Endothelial cell of umbilical vein (primary cell): ENCODE data around the gene GPR161. TPM values are rescaled to one million over a fixed set of nuclear protein-coding genes. Genes with fewer than 3 reads are reported as not detected.

Source experiments
- BruUV-seq: library from RNA; stranded (reverse); fragments of 400-500 nt; replicated peaks from 2 replicates; lab custom pipeline; 2021; lab: Mats Ljungman, UMichigan
- CTCF ChIA-PET: fragments of 300-600, 350-600 bp; sonication (Branson Sonifier 250); formaldehyde crosslinking; loops from one replicate; lab custom pipeline; 2021; ENCODE audit warnings: antibody characterized with exemption, inconsistent platforms; lab: Charles Lee
- POLR2A ChIA-PET: fragments of 300-600, 350-600 bp; sonication (Branson Sonifier 250); formaldehyde crosslinking; loops from one replicate; lab custom pipeline; 2021; ENCODE audit warnings: antibody characterized with exemption, inconsistent platforms; lab: Charles Lee
- DNase-seq: peaks from one replicate; pipeline ENCODE4 v3.0.0-alpha.2; 2011; ENCODE audit warnings: low read depth, low spot score
- FAIRE-seq: peaks from 2 replicates; lab custom pipeline; 2011; peaks lifted over from hg19 to GRCh38; lab: Jason Lieb, UNC
- H2AFZ ChIP-seq: 2 replicates; pipeline ENCODE4 v1.6.0; 2012; ENCODE audit warnings: low read depth, low read length, control low read depth, inconsistent platforms
- H3K27ac ChIP-seq: 2 replicates; pipeline ENCODE4 v1.5.1; 2011; ENCODE audit warnings: low read depth, mild to moderate bottlenecking, control low read depth, low read length, moderate library complexity; ENCODE audit not compliant: insufficient read depth
- H3K27me3 ChIP-seq, 2 experiments: 2 replicates each; pipeline versions ENCODE4 v1.6.0 to v1.6.1; 2011; ENCODE audit warnings: low read length in 2 of 2, mixed read lengths in 1 of 2; ENCODE audit not compliant: control insufficient read depth in 2 of 2, insufficient read depth in 2 of 2
- H3K36me3 ChIP-seq, 2 experiments: 2 replicates in 1 of 2; 3 replicates in 1 of 2; pipeline ENCODE4 v1.5.1; 2011; ENCODE audit warnings: low read length in 2 of 2, mild to moderate bottlenecking in 1 of 2, moderate library complexity in 1 of 2; ENCODE audit not compliant: control insufficient read depth in 2 of 2, insufficient read depth in 2 of 2; ENCODE audit errors: extremely low read depth in 1 of 2
- H3K4me1 ChIP-seq: 3 replicates; pipeline ENCODE4 v1.5.1; 2011; ENCODE audit warnings: mild to moderate bottlenecking, low read length; ENCODE audit not compliant: control insufficient read depth, insufficient read depth; ENCODE audit errors: extremely low read depth
- H3K4me2 ChIP-seq: 2 replicates; pipeline ENCODE4 v1.6.1; 2011; ENCODE audit warnings: low read length, control low read depth, mixed read lengths; ENCODE audit not compliant: insufficient read depth
- H3K4me3 ChIP-seq, 3 experiments: fragments of 200-600 bp in 1 of 3; sonication (generic), shearing (Covaris generic) in 1 of 3; replicated peaks in 1 of 3; 2 replicates each; pipeline ENCODE4 v1.5.1; 2011 to 2016; ENCODE audit warnings: control low read depth in 3 of 3, low read length in 3 of 3, mild to moderate bottlenecking in 2 of 3, inconsistent platforms in 1 of 3, low read depth in 1 of 3, moderate library complexity in 1 of 3; ENCODE audit not compliant: insufficient read depth in 1 of 3
- H3K79me2 ChIP-seq: 2 replicates; pipeline ENCODE4 v1.6.0; 2012; ENCODE audit warnings: low read length, inconsistent platforms; ENCODE audit not compliant: control insufficient read depth, insufficient read depth
- H3K9ac ChIP-seq: replicated peaks from 2 replicates; pipeline ENCODE3; 2011; ENCODE audit warnings: low read length, control low read depth; ENCODE audit not compliant: insufficient read depth; ENCODE audit errors: extremely low read depth
- H3K9me1 ChIP-seq: replicated peaks from 3 replicates; pipeline ENCODE4 v1.6.0; 2011; ENCODE audit warnings: mild to moderate bottlenecking, low read length; ENCODE audit not compliant: control insufficient read depth, insufficient read depth; ENCODE audit errors: extremely low read depth
- H3K9me3 ChIP-seq: replicated peaks from 2 replicates; pipeline ENCODE4 v1.5.1; 2012; ENCODE audit warnings: low read length, inconsistent platforms; ENCODE audit not compliant: control insufficient read depth, insufficient read depth
- H4K20me1 ChIP-seq: replicated peaks from 2 replicates; pipeline ENCODE3; 2011; ENCODE audit warnings: mild to moderate bottlenecking, low read length; ENCODE audit not compliant: control insufficient read depth, insufficient read depth; ENCODE audit errors: extremely low read depth
- CTCF ChIP-seq, 2 donors: IDR thresholded peaks; 1 replicate in 1 of 2; 2 replicates in 1 of 2; pipeline ENCODE4 v1.5.1; 2011; ENCODE audit warnings: low read length in 2 of 2, mild to moderate bottlenecking in 2 of 2, moderate library complexity in 2 of 2, control low read depth in 1 of 2, inconsistent platforms in 1 of 2, low read depth in 1 of 2; ENCODE audit not compliant: insufficient read depth in 1 of 2; ENCODE audit errors: extremely low read depth in 1 of 2
- EZH2 ChIP-seq: IDR thresholded peaks from 2 replicates; pipeline ENCODE4 v1.6.1; 2012; ENCODE audit warnings: borderline replicate concordance, low read depth, mild to moderate bottlenecking, moderate library complexity, low read length, inconsistent platforms; ENCODE audit not compliant: severe bottlenecking
- FOS ChIP-seq: IDR thresholded peaks from 2 replicates; pipeline ENCODE4 v1.6.1; 2011; ENCODE audit warnings: mild to moderate bottlenecking, low read length, moderate library complexity, borderline replicate concordance; ENCODE audit not compliant: insufficient read depth
- GATA2 ChIP-seq: IDR thresholded peaks from 2 replicates; pipeline ENCODE4 v1.7.0; 2011; ENCODE audit warnings: low read depth, mild to moderate bottlenecking, moderate library complexity, mixed read lengths, low read length; ENCODE audit not compliant: insufficient read length, insufficient read depth
- JUN ChIP-seq: IDR thresholded peaks from 2 replicates; pipeline ENCODE4 v1.6.1; 2011; ENCODE audit warnings: borderline replicate concordance, low read depth; ENCODE audit not compliant: insufficient read length, insufficient read depth
- MAX ChIP-seq: IDR thresholded peaks from 2 replicates; pipeline ENCODE4 v1.6.1; 2011; ENCODE audit not compliant: insufficient read depth, insufficient read length
- MYC ChIP-seq: IDR thresholded peaks from one replicate; pipeline ENCODE4 v1.6.1; 2011; ENCODE audit warnings: mild to moderate bottlenecking, low read depth, low read length
- POLR2A ChIP-seq: IDR thresholded peaks from 2 replicates; pipeline ENCODE4 v1.6.1; 2012; ENCODE audit warnings: low read depth, mild to moderate bottlenecking, control low read depth, low read length
- POLR2AphosphoS5 ChIP-seq: IDR thresholded peaks from 2 replicates; pipeline ENCODE4 v1.6.1; 2012; ENCODE audit warnings: low read depth, mild to moderate bottlenecking, control low read depth, low read length, moderate library complexity; ENCODE audit not compliant: insufficient read depth
- dilution Hi-C: fragments of 300-500 bp; cut with MboI; formaldehyde crosslinking; loops from one replicate; pipeline ENCODE4 v1.15.0; 2019; ENCODE audit warnings: low sequenced_read_pairs; ENCODE audit not compliant: extremely low pct_ligation_motif_present
- intact Hi-C: fragments of 100-400 bp; cut with micrococcal nuclease; formaldehyde crosslinking; loops from one replicate; pipeline ENCODE4 v1.10.0; 2022
- polyA plus RNA-seq, 4 experiments: library from polyadenylated mRNA; depleted of rRNA in 3 of 4; stranded (reverse) in 3 of 4; unstranded in 1 of 4; fragments of >200 nt; gene quantifications; 2 replicates each; pipeline versions ENCODE4 v1.2.1 to v1.2.3, GENCODE V29; 2011 to 2012; ENCODE audit warnings: missing spikeins in 1 of 4
- total RNA-seq: library from RNA; stranded (reverse); gene quantifications from 2 replicates; pipeline ENCODE4 v1.2.3, GENCODE V29; 2021

The GPR161 gene
- total and polyA plus RNA-seq, 2 donors (not counting 3 experiments of a cell fraction or from before 2014, with no cell fraction given) = 34.7 to 36.5 TPM

GRCh38 chr1:168050307-168050706 is 86.4 kb downstream of the GPR161 start:
- intact Hi-C loops = no loop called here
- CTCF ChIA-PET = interaction anchor here (1.2 kb wide), 1 partner anchor 32 kb away, joined by 4 read pairs; no protein-coding TSS in a partner anchor

More at GRCh38 chr1:168050307-168050706, 86.4 kb downstream of the GPR161 start:
- Histone ChIP-seq H2AFZ (no peak overlapping the region), H3K9me1 (no peaks in the 10 kb centered on the region), H3K27ac (no peak overlapping the region), H3K27me3 (no peaks in the 10 kb centered on the region), H4K20me1 (no peaks in the 10 kb centered on the region), H3K4me3 (no peak overlapping the region), H3K79me2 (no peaks in the 10 kb centered on the region), H3K4me1 (no peaks in the 10 kb centered on the region), H3K4me2 (no peak overlapping the region), H3K36me3 (no peaks in the 10 kb centered on the region), H3K9ac (no peak overlapping the region), H3K9me3 (no peaks in the 10 kb centered on the region)
- FAIRE-seq (no peak), DNase-seq (no peak)
- dilution Hi-C loops = no loop called here
- POLR2A ChIA-PET = no interaction called here
- no TSS peak for BruUV-seq
- TF ChIP-seq FOS = no peak
- no peak for TF ChIP-seq EZH2
- TF ChIP-seq POLR2AphosphoS5 = no peak
- TF ChIP-seq JUN = no peak
- no peak for TF ChIP-seq MYC
- TF ChIP-seq MAX = no peak
- no peak for TF ChIP-seq POLR2A
- TF ChIP-seq CTCF (IDR thresholded peaks at IDR 0.05; ENCODE audit: extremely low read depth in 1 of 2, insufficient read depth in 1 of 2, low read depth in 1 of 2, low read length in 2 of 2) = no peak
- no peak for TF ChIP-seq GATA2
